Muscle layer of colon (tissue), 2 donors: ENCODE data around the gene SLC22A17.

Source experiments
- H3K27ac ChIP-seq: one replicate; pipeline ENCODE4 v1.7.0; 2013; ENCODE audit warnings: low read depth, mild to moderate bottlenecking, low read length, moderate library complexity
- H3K27me3 ChIP-seq, 2 donors: one replicate each; pipeline ENCODE4 v1.7.0; 2013; ENCODE audit warnings: low read length in 2 of 2, mild to moderate bottlenecking in 2 of 2; ENCODE audit not compliant: insufficient read depth in 2 of 2, control insufficient read depth in 1 of 2
- H3K36me3 ChIP-seq: one replicate; pipeline ENCODE4 v1.7.0; 2013; ENCODE audit warnings: mild to moderate bottlenecking, low read length; ENCODE audit not compliant: insufficient read depth
- H3K4me1 ChIP-seq: one replicate; pipeline ENCODE4 v1.7.0; 2013; ENCODE audit warnings: mild to moderate bottlenecking, low read length; ENCODE audit not compliant: insufficient read depth
- H3K4me3 ChIP-seq, 2 donors: one replicate each; pipeline ENCODE4 v1.7.0; 2013; ENCODE audit warnings: low read length in 2 of 2, low read depth in 1 of 2, mild to moderate bottlenecking in 1 of 2, moderate library complexity in 1 of 2
- H3K9ac ChIP-seq: one replicate; pipeline ENCODE4 v1.7.0; 2013; ENCODE audit warnings: low read length
- H3K9me3 ChIP-seq: one replicate; pipeline ENCODE4 v1.7.0; 2013; ENCODE audit warnings: mild to moderate bottlenecking, low read length
- donor health status: abdominal sarcoma.
- donor health status: Adenocarcinoma of cecum.

Gene SLC22A17

DNA sequence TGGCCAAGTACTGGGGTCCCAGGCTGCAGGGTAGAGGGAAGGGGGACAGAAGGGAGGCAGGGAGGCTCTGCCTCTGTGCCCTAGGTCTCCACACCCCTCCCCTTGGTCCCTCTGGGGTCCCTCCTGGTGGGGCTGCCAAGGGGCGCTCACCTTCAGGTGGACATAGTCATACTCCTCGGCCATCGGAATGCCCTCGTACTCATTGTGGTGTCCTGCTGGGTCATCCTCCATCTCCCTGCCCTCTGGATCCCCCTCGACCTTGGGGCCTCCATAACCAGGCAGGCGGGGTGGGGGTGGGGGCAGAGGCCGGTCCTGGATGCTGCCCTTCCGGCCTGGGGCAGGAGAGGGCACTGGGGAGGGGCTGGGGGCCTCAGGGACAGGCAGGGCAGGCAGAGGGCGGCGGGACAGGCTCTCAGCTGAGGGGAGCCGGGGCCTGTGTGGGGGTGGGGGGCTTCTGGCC is 6.5 kb upstream of the SLC22A17 start:
- Histone ChIP-seq H3K36me3 (peaks cover 17% of the 10 kb centered on the region), H3K9ac (no peak overlapping the region), H3K9me3 (no peaks in the 10 kb centered on the region), H3K27ac (no peak overlapping the region), H3K4me3 (no peak overlapping the region), H3K27me3 (no peaks in the 10 kb centered on the region), H3K4me1 (peaks cover 30% of the 10 kb centered on the region)

GRCh38 chr14:23358553-23359166 is 6.0 kb upstream of the SLC22A17 start:
- peaks cover 25% of the 10 kb centered on the region for H3K4me1 ChIP-seq
- peaks cover 17% of the 10 kb centered on the region for H3K36me3 ChIP-seq
- H3K9me3 ChIP-seq = no peaks in the 10 kb centered on the region
- no peaks in the 10 kb centered on the region for H3K27me3 ChIP-seq
- H3K27ac ChIP-seq = no peak overlapping the region
- no peak overlapping the region for H3K9ac ChIP-seq
- H3K4me3 ChIP-seq = no peak overlapping the region

- Histone ChIP-seq H3K27ac (no peak overlapping the region), H3K4me1 (peaks cover 22% of the 10 kb centered on the region), H3K27me3 (no peaks in the 10 kb centered on the region), H3K4me3 (no peak overlapping the region), H3K9ac (no peak overlapping the region), H3K9me3 (no peaks in the 10 kb centered on the region), H3K36me3 (peaks cover 17% of the 10 kb centered on the region)
These were observed 5.4 kb upstream of the SLC22A17 start for GRCh38 chr14:23358042-23358441.

DNA sequence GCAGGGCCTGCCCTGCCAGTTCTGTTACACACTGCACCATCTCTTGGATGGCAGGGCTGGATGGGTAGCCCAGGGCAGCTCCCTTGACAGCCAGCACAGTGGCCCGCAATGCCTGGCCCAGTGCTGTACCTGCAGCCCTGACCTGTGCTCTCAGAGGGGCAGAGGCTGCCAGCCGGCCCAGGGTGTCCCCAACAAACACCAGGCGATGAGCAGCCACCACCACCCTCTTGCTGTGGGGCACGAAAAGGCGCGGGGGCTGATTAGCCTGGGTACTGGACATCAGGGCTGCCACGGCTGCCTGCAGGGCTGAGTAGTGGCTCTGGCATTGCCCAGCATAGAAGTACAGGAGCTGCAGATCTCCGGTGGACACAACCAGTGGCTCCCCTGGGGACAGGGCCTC is 4.6 kb upstream of the SLC22A17 start:
- Histone ChIP-seq H3K9ac (no peak overlapping the region), H3K4me1 (peaks cover 22% of the 10 kb centered on the region), H3K36me3 (peaks cover 17% of the 10 kb centered on the region), H3K4me3 (no peak overlapping the region), H3K27ac (no peak overlapping the region), H3K9me3 (no peaks in the 10 kb centered on the region), H3K27me3 (no peaks in the 10 kb centered on the region)

- H3K36me3 ChIP-seq = peaks cover 17% of the 10 kb centered on the region
- no peak overlapping the region for H3K4me3 ChIP-seq
- H3K4me1 ChIP-seq = peaks cover 19% of the 10 kb centered on the region
- H3K27me3 ChIP-seq = no peaks in the 10 kb centered on the region
- no peaks in the 10 kb centered on the region for H3K9me3 ChIP-seq
- no peak overlapping the region for H3K27ac ChIP-seq
- no peak overlapping the region for H3K9ac ChIP-seq
These were observed 4.0 kb upstream of the SLC22A17 start for GRCh38 chr14:23356662-23357061.

DNA sequence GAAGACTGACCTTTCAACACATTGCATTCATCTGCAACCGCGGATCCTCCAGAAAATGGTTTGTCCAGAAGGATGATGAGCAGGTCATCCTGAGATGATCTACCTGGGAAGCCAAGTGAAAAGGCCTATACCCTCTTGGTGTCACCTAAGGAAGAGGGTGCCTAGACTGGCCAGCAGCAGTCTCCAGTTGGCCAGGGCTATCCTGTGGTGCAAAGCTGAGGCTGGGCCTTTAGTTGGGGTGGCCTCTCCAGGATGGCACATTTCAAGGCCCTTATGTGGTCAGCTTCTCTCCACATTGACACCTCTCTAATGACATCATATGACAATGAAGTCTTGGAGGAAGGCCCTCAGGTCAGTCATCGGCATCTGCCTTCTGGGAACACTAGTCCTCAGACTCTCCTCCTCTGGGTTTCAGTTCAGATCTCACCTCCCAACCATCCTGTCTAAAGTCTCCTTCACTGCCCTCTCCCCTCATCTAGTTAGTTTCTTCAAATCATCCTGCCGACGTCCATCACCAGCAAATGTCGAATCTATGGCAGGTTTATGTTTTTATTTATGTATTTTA is 3.3 kb upstream of the SLC22A17 start:
- Histone ChIP-seq H3K27me3 (no peaks in the 10 kb centered on the region), H3K4me1 (peaks cover 17% of the 10 kb centered on the region), H3K9ac (no peak overlapping the region), H3K9me3 (no peaks in the 10 kb centered on the region), H3K36me3 (peaks cover 17% of the 10 kb centered on the region), H3K27ac (no peak overlapping the region), H3K4me3 (no peak overlapping the region)

- H3K27me3 ChIP-seq = no peaks in the 10 kb centered on the region
- H3K27ac ChIP-seq = no peak overlapping the region
- H3K4me1 ChIP-seq = peaks cover 12% of the 10 kb centered on the region
- H3K9me3 ChIP-seq = no peaks in the 10 kb centered on the region
- H3K9ac ChIP-seq = no peak overlapping the region
- peaks cover 11% of the 10 kb centered on the region for H3K36me3 ChIP-seq
- no peak overlapping the region for H3K4me3 ChIP-seq
These were observed 2.3 kb upstream of the SLC22A17 start for GRCh38 chr14:23354990-23355389.

DNA sequence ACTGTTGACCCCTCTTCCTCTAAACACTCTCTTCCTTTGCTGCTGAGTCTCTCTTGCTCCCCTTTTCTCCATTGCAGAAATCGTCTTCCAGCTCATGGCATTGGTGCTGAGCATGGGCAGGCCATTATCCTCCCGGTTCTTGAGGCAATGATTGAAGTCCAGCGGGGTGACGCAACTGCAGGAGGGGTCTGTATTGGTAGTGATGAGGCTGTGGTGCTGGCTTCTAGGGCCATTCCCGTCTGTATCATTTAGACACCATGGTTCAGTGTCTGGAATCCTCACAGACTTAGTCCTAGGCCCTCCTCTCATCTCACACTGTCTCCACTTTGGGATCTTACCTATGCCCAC is 720 bp upstream of the SLC22A17 start:
- no peaks in the 10 kb centered on the region for H3K9me3 ChIP-seq
- no peak overlapping the region for H3K9ac ChIP-seq
- H3K27me3 ChIP-seq = no peaks in the 10 kb centered on the region
- no peak overlapping the region for H3K27ac ChIP-seq
- peak overlapping the region in 1 of 2 donors; percentile 65 for H3K4me3 ChIP-seq
- peaks cover 6% of the 10 kb centered on the region for H3K36me3 ChIP-seq
- peaks cover 12% of the 10 kb centered on the region for H3K4me1 ChIP-seq

GRCh38 chr14:23351681-23352505 is 794 bp downstream of the SLC22A17 start:
- Histone ChIP-seq H3K9me3 (no peaks in the 10 kb centered on the region), H3K4me3 (peak overlapping the region; percentile 65 to 76), H3K36me3 (peaks cover 6% of the 10 kb centered on the region), H3K9ac (no peak overlapping the region), H3K27ac (peak overlapping the region; percentile 75), H3K27me3 (no peaks in the 10 kb centered on the region), H3K4me1 (peaks cover 12% of the 10 kb centered on the region)

GRCh38 chr14:23349156-23349845 is 3.4 kb downstream of the SLC22A17 start:
- Histone ChIP-seq H3K36me3 (no peaks in the 10 kb centered on the region), H3K27ac (no peak overlapping the region), H3K4me1 (peaks cover 12% of the 10 kb centered on the region), H3K9ac (no peak overlapping the region), H3K9me3 (no peaks in the 10 kb centered on the region), H3K4me3 (no peak overlapping the region), H3K27me3 (no peaks in the 10 kb centered on the region)

- H3K36me3 ChIP-seq = no peaks in the 10 kb centered on the region
- H3K4me3 ChIP-seq = no peak overlapping the region
- no peaks in the 10 kb centered on the region for H3K9me3 ChIP-seq
- H3K4me1 ChIP-seq = peaks cover 10% of the 10 kb centered on the region
- no peak overlapping the region for H3K27ac ChIP-seq
- H3K27me3 ChIP-seq = no peaks in the 10 kb centered on the region
- no peak overlapping the region for H3K9ac ChIP-seq
These were observed 4.4 kb downstream of the SLC22A17 start for GRCh38 chr14:23348297-23348655.
